ENCODE results near the gene TNFRSF8.

- no peak for TF ChIP-seq CTCF (IDR thresholded peaks at IDR 0.05)
- TF ChIP-seq POLR2AphosphoS5 (IDR thresholded peaks at IDR 0.05; ENCODE audit: low read depth, low read length): no peak
- TF ChIP-seq REST (IDR thresholded peaks at IDR 0.05; ENCODE audit: insufficient read depth in 1 of 2, low read depth in 2 of 2, low read length in 1 of 2): no peak
- TF ChIP-seq TCF7L2 (IDR thresholded peaks at IDR 0.05; ENCODE audit: low read depth, low read length): no peak
- no peak for TF ChIP-seq SIN3A (IDR thresholded peaks at IDR 0.05; ENCODE audit: borderline replicate concordance, insufficient read depth, low read depth, low read length)
Measured at GRCh38 chr1:12038356-12039163, 24.5 kb upstream of the TNFRSF8 start.

Measured in Panc1 (cell line).